IPS-NIHi7 (cell line): Measurements from ENCODE around the gene UNG.

Experiments used
- DNase-seq: peaks from one replicate; pipeline ENCODE4 v3.0.0; 2012; ENCODE audit warnings: mixed read lengths; ENCODE audit errors: extremely low spot score

Gene UNG

GRCh38 chr12:109154451-109155438 lies 57.3 kb downstream of the UNG start:
- DNase-seq: peak; percentile 99

GRCh38 chr12:109156036-109156435 lies 58.6 kb downstream of the UNG start:
- no peak for DNase-seq

DNA sequence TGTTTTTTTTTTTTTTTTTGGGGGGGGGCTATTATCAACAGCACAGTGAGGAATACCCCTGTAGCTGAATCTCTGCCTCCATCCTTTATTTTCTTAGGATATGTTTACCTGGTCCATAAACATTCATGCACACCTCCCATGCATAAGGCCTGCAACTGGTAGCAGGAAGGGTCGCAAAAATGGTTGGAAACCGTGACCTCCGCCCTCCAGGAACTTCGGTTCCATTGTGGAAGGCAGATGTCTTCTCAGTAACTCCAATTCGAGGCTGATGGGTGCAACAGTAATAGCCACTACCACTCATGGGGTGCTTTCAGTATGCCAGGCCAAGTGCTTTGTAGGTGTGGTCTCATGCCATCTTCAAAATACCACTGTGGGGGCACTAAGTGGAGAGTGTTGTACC lies 59.2 kb downstream of the UNG start:
- DNase-seq: no peak

- no peak for DNase-seq
Observed at GRCh38 chr12:109157986-109158385, 60.6 kb downstream of the UNG start.

DNA sequence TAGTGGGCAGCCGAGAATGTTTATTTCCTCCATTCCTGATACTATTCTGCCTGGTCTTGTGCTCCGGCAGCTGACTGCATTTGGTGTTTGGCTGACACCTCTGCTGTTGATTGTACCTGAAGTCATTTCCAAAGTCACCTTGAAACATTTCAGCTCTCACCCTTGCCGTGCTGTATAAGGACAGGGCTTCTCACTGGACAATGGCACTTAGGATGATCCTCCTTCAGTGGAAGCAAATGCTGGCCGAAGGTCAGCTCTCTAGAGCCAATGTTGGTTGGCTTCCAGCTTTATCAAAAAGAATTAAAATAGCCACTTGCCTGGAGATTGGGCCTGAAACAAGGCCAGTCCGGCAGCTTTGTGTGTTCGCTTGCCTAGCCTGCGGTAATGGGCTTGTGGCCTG lies 63.0 kb downstream of the UNG start:
- DNase-seq: no peak
